Measurements from ENCODE around the gene ADRA2B.
"Not testable (repeated sequence)": the region's sequence is repeated elsewhere in the genome, so short reads cannot be mapped to it uniquely, and the experiment has no call there.

The ADRA2B gene

DNA sequence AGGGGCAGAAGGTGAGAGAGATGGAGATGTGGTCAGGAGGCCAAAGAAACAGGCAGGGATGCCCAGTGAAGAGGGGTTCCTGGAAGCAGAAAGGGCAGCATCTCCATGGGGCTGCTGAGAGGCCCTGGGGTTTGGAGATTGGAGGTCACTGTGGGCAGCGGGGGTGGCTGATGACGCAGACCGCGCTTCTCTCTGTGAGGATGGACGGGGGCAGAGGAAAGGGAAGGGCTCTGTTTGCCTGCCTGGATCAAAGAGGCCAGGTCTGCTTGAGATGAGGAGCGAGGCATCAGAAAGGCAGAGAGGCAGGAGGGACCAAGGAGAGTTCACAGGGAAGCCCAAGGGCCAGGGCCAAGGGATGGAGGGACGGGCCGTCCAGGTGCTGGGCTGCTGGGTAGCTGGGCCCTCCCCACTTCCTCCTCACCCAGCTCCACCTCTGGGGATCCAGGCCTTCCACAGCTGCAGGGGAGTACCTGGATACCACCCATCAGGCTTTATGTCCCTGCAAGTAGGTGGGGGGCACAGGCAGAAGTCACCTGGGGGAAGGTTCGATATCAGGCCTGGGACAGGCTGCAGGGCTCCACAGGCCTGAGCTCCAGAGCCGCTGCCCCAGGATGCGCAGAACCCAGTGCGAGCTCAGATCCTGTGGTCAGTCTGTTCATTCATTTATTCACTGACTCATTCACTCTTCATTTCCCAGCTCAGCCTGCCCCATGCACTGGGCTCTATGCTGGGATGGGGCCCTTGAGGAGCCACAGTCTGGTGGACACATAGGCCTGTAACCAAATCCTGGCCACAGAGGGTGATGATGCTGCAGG is 30.6 kb downstream of the ADRA2B start:
- no peak for DNase-seq

DNA sequence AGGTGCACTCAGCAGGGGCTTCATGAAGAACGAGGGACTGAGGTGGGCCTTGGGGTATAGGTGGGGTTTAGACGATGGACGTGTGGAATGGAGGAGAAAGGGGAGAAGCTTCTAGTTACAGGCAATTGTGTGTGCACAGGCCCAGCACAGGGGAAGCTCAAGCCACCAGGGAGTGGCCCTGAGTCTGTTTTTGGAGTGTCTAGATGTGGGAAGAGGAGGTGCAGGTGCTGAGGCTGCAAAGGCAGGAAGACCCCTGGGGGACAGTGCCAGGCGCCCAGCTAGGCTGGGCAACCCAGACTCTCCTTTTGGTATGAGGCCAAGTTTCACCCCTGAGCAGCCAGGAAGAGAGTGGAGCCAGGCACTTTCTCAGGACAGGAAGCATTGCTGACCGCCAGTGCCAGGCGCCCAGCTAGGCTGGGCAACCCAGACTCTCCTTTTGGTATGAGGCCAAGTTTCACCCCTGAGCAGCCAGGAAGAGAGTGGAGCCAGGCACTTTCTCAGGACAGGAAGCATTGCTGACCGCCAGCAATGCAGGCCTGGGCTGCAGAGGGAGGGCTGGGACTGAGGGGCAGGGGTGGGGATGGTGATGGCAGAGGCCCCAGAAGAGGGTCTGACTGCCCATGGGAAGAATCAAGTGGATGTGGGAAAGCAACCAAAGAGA is 31.4 kb downstream of the ADRA2B start:
- DNase-seq, result not testable (repeated sequence)

DNA sequence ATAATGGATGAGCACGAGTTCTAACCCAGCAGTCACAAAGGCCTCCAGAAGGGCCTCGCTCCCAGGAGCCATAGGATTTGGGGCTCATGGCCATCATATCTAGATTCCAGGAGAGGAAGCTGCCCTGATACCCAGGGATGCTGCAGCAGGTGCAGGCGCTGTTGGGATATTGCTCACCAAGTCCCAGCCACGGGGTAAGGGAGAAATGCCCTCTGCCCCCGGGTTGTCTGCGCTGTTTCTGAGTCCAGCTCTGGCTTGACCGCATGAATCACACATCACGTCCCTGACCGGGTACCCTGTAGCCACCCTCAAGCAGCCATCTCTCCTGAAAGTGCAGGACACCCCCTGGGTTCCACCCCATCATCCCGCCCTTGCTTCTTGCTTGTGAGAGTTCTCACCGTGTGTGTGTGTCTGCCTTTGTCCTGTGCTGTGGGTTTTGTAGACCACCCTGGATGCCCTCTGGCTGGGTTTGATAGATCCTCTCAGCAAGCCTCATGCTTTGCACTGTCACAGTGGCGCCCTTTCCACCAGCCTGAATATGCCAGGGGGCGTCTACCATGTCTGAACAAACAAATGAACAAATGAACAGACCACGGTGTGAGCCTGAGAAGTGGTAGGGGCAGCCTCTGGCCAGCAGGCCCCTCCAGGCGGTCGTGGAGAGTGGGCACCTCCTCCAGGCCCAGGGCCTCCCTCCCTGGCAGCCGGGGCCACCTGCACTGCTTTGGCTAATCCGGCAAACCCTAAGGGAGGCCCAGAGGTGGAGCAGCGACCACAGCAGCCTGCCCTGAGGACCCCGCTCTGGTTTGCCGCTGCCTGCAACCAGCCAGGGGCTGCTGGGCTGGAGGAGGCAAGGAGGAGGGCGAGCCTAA is 32.1 kb downstream of the ADRA2B start:
- no peak for DNase-seq

DNA sequence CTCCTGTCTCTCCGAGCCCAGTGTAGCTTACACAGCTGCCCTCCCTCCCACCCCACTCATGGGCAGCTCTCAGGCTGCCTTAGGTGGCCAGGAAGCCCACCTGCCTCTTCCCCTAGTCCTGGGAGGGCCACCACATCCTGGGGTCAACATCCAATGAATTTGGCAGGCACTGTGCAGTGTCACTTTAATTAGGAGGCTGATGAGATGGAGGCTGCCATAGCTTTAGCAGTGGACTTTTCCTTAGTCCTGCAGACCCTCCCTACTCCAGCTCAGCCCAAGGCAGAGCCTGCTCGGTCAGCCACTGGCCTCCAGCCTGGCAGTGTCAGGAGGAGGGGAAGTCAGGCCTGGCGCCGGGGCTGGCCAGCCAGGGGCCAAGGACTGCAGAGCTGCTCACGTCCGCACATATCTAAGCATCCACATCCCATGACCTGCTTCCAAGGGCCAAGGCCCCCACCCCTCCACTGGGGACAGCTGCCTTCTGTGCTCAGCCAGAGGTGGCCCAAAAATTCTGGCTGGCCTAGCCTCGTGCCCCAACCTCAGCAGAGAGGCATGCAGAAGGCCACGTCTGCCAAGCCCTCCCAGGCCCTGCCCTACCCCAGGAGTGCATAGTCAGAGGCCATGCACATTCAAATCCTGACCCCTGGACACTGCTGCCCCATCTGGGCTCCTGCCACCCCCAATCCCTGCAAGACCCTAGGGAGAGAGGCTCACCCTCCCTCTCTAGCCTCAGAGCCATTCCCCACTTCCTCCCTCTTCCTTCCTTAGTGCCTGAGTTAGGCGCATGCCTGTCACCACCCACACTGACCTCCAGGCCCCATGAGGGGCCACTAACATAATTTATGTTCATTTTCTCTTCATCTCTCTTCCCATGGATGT is 33.1 kb downstream of the ADRA2B start:
- DNase-seq, result no peak

DNA sequence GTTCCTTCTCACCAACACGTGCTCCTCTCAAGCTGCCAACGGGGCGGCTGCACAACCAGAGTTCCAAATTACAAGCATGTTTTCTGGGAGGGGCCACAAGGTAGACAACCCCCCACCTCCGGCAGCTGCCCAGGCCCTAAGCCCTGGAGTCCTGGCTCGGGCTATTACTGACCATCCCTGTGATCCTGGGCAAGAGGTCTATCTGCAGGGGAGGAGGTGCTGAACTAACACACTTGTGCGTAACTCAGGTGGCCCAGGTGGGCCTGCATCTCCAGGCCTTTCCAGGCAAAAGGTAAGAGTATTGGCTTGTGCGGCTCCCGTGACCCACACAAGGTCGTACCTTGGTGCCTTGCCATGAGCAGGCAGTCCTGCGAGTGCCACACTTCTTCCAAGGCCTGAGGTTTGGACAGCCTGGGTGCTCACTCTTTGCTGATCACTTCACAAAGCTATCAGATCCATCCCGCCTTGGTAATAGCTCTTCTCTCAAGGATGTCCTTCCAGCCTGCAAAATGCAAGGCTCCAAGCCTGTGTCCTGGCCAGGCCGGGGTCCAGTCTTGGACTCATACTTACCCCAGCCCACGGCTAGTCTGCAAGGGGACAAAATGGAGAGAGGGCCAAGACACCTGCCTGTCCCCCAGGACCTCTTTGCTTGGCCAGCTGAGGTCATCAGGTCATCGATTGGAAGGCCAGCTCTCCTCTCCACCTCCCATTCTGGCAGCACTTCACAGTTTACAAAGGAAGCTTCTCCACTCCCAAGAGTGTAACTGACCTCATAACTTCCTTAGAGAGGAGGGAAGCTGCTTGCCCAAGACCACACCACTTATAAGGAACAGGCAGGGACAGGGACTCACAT is 33.9 kb downstream of the ADRA2B start:
- DNase-seq, result no peak

DNA sequence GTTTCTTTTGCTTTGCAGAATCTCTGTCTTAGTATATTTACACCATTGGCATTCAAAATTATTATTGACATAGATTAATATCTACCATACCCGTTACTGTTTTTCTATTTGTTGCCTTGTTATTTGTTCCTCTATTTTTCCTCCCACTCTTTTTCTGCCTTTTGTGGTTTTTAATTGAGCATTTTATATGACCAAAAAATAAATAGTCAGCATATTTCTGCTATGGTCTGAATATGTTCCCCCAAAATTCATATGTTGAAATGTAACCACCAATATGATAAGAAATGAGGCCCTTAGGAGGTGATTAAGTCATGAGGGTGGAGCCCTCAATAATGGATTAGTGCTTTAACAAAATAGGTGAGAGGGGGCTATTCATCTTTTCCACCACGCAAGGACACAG is 35.3 kb downstream of the ADRA2B start:
- DNase-seq, result no peak

DNA sequence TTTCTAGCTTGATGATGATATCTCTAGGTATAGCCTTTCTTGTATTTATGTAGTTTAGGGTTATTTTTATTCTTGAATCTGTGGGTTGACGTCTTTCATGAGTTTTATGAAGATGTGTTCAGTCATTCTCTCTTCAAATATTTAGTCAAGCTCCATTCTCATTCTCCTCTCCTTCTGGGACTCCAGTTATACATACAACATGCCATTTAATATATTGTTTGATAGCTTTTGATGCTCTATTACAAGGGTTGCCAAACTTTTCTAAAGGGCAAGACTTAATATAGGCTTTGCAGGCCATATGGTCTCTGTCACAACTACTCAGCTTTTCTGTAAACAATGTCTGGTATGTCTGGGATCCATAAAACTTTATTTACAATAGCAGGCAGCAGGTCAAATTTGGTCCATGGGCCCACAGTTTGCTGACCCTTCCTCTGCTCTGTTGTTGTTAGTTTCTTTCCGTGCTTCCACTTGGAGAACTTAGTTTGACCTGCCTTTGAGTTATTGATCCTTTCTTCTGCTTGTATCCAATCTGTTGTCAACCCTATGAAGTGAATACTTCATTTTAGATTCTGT is 41.1 kb downstream of the ADRA2B start:
- no peak for DNase-seq

DNA sequence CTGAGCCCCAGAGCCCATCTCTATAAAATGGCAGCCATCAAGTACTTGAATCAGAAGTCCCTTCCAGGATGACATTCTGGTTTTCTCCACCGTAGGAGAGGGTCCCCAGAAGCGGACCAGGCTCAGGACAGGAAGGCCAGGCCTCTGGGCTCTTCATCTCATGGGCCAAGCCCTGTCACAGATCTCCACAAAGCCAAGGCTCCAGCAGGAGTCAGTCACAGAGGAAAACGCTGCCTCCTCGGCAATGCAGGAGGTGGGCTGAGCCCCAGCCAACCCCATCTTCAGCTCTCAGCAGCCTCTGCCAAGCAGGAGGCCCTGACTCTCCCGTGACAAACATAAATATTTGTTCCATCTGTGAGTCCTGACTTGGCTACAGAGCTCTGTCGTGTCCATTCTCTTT is 42.2 kb downstream of the ADRA2B start:
- no peak for DNase-seq

DNA sequence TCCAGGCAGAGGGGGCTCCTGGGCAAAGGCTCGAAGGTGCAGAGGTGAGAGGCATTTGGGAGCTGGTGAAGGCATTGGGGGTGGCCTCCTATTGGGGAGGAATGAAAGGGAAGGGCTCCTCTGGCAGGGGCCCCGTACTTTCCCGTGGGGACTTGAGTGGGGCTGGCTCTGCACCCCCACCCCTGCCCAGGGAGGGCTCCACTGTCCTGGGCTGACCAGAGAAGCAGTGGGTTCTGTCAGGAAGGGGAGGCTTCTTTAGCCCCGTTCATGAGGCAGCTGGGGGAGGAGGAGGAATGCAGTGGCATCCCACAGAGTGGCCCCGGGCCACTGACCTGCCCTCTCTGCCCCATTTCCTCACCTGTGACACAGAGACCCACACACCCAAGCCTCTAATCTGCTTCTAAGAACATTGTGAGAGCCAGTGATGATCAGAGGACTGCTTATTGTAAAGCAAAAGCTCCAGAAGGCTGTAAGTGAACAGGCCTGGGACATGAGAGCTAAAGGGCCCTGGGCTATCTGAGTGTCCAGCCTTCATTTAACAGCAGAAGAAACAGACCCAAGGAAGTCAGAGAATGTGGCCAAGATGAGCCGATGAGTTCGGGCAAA is 43.1 kb downstream of the ADRA2B start:
- DNase-seq, result no peak

DNA sequence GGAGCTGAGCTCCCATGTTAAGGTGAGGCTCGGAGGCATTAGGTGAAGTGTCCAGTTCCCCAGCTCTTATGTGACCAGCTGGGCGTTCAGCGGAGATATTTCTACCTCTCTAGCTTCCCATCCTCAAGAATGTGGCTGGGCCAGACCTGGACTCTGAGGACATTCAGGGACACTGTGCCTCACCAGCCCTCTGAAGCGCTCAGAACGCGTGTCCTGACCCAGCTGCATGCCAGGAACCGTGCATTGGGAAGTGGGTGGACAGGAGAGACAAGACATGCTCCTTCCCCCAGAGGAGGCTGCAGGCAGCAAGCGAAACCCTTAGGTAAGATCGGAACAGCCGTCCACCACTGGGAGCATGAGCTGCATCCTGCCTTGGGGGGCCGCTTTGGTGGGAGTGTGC is 43.6 kb downstream of the ADRA2B start:
- DNase-seq, result no peak

DNA sequence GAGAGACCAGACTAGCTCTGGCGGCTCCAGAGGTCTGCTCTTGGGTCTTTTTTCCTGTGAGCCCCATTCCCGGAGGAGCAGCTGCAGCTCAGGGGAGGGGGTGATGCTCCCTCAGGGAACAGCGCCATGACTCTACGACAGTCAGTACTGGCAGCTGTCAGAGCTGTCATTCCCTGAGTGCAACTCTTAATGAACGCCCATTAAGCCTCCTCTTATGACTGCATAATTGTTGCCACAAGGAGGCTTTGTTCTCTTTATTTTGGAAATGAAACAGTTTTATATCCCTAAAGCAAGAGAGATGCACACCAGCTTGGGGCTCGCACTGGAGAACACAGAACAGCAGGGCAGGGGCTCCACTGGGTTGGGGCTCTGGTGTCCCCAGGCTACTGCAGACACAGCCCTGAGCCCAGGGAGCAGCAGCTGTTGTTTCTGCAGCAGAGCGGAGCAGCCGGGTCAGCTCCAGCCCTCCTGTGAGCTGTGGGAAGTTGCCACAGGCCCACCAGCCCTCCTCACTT is 44.3 kb downstream of the ADRA2B start:
- DNase-seq, result not testable (repeated sequence)

DNA sequence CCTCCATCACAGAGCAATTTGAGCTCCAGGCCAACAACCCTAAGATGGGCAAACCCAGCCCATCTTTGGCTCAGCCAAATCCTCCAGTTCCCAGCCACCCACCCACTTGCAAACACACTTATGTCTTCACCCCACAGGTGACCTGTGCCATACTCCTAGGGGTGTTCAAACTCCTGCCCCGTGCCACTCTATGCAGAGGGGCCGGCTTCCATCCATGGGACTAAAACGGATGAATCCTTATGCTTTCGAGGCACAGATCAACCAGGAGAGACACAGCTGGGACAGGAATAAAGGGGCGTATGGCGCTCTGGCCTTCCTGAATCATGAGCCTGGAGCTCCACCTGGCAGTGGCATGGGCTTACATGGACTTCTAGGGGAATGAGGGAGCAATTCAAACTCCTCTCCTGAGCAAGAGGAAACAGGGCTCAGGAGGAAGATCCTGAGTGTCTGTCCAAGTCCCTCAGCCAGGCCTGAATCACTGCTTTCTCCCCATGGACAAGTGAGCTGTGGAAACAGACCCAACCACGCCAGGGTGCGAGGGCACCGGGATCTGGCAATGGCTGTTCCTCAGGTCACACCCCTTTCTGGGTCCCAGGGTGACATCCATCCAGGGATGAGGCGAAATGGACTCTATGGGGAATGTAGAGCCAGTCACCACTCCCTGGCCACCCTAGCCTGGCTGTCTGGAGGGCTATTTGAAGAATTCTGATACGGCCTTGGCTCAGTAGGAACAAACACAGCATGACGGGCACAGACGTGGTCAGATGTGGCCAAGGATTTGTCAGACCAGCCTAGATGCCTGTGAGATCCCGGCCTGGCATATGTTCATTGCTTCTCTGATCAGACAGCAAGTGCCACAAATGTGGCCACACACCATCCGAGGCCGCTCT is 45.0 kb downstream of the ADRA2B start:
- DNase-seq, result not testable (repeated sequence)

DNA sequence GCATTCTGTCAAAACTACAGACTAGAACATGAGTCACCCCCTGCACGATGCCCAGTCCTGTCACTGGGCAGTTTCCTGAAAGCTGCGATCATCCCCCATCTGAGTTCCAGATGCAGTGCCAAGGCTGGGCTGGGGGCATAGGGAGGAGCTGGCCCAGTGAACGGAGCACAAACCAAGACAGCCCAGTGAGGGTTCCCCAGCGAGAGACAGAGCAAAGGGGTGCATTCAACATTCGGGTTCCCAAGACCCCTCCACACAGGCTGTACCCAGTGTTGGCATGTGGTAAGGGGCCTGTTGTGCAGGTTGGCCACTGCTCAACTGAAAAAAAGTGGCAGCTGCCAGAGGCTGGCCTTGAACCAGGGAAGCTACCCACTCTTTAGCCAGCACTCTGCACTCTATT is 46.0 kb downstream of the ADRA2B start:
- DNase-seq, result not testable (repeated sequence)

DNA sequence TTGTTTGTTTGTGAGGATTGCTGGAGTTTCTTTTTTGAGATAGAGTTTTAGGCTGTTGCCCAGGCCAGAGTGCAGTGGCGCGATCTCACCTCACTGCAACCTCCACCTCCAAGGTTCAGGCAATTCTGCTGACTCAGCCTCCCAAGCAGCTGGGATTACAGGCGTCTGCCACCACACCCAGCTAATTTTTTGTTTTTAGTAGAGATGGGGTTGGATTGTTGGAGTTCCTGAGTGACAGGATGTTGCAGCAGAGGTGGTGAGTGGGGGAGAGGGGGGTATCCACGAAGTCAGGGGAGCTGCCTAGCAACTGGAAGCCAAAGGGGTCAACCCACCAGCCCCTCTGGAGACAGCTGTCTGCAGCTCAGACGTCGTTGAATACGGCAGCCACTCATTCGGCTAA is 46.5 kb downstream of the ADRA2B start:
- not testable (repeated sequence) for DNase-seq

DNA sequence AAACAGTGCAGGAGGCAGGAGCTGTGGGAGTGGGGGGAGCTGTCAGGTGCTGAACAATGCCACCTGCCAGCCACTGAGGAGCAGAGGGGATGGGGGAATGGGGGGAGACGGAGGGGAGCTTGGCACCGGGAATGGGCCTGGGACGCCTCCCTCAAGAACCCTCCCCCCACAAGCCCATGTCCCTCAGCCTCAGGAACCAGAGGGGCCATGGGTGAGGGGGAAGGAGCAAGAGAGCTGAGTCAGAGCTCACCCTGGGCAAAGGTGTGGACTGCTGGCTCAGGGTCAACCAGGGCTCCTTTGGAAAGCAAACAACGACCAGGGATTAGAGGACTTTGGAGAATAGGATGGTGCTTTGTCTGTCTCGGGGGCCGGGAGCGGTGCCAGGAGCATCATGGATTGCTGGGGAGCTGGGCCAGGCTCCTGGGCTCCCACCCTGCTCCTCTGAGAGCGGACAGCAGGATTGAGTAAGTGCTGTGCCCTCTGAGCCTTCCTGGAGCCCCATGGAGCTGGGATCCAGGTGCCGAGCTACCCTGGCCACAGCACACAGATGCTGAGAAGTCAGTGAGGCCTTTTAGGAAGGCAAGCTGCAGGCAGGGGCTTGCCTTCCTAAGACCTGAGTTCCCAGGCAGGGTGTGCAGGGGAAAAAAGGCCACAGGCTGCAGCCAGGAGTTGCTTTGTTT is 48.3 kb downstream of the ADRA2B start:
- not testable (repeated sequence) for DNase-seq

DNA sequence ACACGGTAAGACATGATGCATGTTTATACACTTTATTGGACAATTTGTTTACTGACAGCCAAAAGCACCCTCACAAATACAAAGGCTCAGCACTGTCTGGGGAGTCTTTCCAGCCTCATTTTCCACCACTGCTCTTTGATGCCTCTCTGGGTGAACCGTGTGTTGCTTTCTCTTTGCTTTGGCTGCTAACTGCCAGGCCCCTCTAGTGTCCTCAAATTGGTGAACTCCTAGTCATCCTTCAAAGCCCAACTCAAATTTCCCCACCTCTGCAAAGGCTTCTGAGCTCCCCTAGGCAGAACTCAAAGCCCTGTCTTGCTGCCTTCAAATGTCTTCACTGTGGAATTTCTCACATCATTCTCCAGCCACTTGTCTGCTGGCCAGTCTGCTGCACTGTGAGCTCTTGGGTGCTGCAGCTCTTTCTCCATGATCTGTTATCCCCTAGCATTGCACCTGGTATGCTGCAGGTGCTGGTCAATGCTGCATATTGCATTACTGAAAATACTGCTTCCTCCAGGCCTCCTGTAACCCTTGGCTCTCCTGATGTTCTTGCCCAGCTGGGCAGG is 49.2 kb downstream of the ADRA2B start:
- not testable (repeated sequence) for DNase-seq

DNA sequence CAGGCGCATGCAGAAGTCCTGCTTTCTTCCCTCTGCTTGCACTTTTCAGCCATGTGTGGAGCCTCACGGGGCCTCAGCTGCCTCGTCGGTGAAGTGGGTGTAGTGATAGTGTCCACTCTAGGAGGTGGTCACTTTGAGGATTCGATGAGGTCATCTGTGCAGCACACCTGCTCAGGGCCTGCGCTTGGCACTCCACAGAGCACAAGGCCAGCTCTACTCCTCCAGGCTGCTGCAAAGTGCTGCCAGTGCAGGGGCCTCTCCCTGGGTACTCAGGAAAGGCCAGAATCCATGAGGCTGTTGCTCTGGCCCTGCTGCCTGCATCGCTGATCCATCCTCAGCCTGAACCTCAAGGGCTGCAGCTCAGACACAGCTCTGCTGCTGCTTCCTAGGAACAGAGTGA is 49.9 kb downstream of the ADRA2B start:
- not testable (repeated sequence) for DNase-seq

DNA sequence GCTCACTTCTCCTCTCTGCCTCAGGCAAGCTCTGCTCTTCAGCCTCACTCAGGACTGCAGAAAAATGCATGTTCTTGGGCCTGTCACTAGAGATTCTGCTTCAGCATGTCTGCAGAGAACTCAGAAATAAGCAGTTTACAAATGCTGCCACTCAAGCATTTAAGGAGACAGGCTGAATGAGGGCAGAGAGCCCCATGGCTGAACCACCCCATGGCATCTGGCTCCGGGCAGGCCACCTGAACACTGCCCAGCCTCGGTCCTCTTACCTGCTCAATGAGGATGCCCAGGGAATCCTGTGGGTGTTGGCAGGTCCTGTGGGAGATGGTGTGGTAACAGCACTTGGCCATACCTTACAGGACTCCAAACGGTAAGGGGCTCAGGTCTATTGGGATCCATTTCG is 50.4 kb downstream of the ADRA2B start:
- DNase-seq, result not testable (repeated sequence)
